ENCODE measurements around the gene HS3ST3A1. TPM values are rescaled to one million over a fixed set of nuclear protein-coding genes. Genes with fewer than 3 reads are reported as not detected.
A peak's percentile ranks its signal among the peaks of the same experiment; 100 is the strongest.

HS3ST3A1 gene
- total RNA-seq, 1 donor from 2014 or later, result 14.7 TPM

DNA sequence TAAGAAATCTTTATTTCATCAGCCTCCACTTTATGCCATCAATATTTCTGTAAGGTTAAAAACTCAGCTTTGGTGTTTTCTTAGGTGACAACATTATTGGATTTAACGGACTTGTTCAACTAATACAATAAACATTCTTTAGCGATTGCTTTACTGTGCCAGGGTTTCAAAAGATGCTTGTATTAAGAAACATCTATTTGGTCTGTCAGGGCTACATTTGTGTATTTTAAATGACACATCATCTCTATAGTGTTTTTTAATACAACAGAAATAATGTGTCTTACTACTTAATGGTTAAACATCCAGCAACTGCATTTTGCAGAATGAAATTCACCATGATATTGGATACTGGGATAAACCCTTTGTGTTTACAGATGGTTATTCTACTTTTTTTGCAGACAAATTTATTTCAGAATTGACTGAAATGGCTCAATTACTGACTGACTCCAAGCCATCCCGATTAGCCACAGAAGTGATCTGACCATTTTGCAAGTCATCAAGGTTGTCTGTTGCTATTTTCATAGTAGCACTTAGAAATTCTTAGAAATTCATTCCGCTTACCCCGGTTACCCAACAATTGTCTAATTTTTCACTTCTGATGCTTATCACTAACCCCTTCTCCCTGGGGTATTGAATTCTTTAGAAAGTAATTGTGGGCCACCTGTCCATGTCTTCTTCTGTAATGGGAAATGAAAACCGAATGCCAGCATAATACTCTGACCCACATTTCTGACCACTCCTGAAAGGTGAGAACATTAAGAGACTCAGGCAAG is 63.7 kb downstream of the HS3ST3A1 start:
- TF ChIP-seq, protein P1, sequence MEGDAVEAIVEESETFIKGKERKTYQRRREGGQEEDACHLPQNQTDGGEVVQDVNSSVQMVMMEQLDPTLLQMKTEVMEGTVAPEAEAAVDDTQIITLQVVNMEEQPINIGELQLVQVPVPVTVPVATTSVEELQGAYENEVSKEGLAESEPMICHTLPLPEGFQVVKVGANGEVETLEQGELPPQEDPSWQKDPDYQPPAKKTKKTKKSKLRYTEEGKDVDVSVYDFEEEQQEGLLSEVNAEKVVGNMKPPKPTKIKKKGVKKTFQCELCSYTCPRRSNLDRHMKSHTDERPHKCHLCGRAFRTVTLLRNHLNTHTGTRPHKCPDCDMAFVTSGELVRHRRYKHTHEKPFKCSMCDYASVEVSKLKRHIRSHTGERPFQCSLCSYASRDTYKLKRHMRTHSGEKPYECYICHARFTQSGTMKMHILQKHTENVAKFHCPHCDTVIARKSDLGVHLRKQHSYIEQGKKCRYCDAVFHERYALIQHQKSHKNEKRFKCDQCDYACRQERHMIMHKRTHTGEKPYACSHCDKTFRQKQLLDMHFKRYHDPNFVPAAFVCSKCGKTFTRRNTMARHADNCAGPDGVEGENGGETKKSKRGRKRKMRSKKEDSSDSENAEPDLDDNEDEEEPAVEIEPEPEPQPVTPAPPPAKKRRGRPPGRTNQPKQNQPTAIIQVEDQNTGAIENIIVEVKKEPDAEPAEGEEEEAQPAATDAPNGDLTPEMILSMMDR (conservative IDR thresholded peaks at IDR 0.05), result no peak
- H3K4me3 Mint-ChIP-seq, result no peak overlapping the region
- peaks cover 6% of the 10 kb centered on the region for H3K9me3 Mint-ChIP-seq
- no peak overlapping the region for H3K27ac Mint-ChIP-seq (ENCODE audit: unreplicated experiment)
- DNase-seq (ENCODE audit: low read depth, low spot score), result no peak
- no peaks in the 10 kb centered on the region for H3K27me3 Mint-ChIP-seq (ENCODE audit: low read depth)
- H3K36me3 Mint-ChIP-seq (ENCODE audit: low read depth), result peaks cover 43% of the 10 kb centered on the region
- H3K4me1 Mint-ChIP-seq, result peaks cover 4% of the 10 kb centered on the region

DNA sequence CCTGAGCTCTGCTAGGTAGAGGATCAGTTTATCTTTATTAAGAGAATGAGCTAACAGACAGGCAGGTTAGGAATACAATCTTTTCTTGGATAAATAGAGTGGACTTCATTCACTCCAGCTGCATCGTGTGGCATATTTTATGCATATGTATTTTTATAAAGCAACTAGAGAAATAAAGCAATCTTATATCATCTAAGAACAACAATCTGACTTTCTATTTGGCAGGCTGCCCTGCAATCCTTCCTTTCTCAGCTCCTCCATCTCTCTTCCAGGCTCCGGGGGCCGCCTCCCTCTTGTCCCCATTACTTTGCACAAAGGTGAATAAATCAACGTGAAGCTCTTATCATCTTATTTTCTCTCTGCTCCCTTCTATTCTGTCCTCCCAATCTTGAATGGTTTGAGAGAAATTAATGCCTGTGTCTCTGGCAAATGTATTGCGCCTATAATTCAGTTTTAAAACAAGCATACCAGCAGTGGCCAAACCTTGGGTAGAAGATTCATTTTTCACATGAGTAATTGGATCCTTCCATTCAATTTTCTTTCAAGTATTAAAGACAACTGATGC is 64.5 kb downstream of the HS3ST3A1 start:
- no peak overlapping the region for H3K27ac Mint-ChIP-seq (ENCODE audit: unreplicated experiment)
- no peak for DNase-seq (ENCODE audit: low read depth, low spot score)
- H3K36me3 Mint-ChIP-seq (ENCODE audit: low read depth), result peaks cover 44% of the 10 kb centered on the region
- H3K4me1 Mint-ChIP-seq, result peaks cover 8% of the 10 kb centered on the region
- H3K9me3 Mint-ChIP-seq, result peaks cover 6% of the 10 kb centered on the region
- TF ChIP-seq, protein P1 (conservative IDR thresholded peaks at IDR 0.05), result no peak
- no peak overlapping the region for H3K4me3 Mint-ChIP-seq
- H3K27me3 Mint-ChIP-seq (ENCODE audit: low read depth), result no peaks in the 10 kb centered on the region

DNA sequence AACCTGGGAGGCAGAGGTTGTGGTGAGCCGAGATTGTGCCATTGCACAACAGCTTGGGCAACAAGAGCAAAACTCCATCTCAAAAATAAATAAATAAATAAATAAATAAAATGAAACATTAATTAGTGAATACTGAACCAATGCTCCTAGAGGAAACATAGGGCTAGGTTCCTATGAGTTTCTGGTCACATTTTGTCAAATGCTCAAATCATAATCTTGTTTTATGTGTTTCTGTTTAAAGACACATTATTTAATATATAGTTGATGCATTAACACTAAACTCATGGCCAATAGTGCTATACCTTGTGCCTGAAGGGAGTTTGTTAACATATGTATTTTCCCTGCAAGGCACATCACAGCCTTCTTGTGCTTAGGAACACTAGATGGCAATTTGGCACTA is 66.8 kb downstream of the HS3ST3A1 start:
- TF ChIP-seq, protein P1 (conservative IDR thresholded peaks at IDR 0.05), result no peak
- Mint-ChIP-seq H3K36me3 (ENCODE audit: low read depth) (peaks cover 34% of the 10 kb centered on the region), H3K4me3 (no peak overlapping the region), H3K4me1 (peaks cover 23% of the 10 kb centered on the region), H3K27me3 (ENCODE audit: low read depth) (no peaks in the 10 kb centered on the region), H3K27ac (ENCODE audit: unreplicated experiment) (no peak overlapping the region), H3K9me3 (peaks cover 6% of the 10 kb centered on the region)
- DNase-seq (ENCODE audit: low read depth, low spot score), result no peak

DNA sequence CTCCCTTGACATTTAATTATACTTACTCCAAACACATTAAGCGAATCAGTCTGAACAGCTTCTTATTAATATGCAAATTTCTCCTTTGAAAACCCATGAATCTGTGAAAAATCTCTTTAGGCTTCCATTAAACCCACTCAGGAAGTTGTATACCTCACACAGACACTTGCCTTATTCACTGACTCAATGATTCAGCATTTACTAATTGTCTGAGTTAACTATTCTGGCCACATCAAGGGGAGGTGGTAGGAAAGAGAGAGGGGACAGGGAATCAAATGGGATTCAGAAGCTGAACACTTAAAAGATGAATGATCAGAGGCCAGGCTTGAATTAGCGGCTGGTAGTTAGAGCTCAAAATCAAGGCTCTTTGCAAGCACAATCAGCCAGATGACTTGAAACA is 70.0 kb downstream of the HS3ST3A1 start:
- no peaks in the 10 kb centered on the region for H3K27me3 Mint-ChIP-seq (ENCODE audit: low read depth)
- peaks cover 36% of the 10 kb centered on the region for H3K4me1 Mint-ChIP-seq
- TF ChIP-seq, protein P1 (conservative IDR thresholded peaks at IDR 0.05), result no peak
- no peak for DNase-seq (ENCODE audit: low read depth, low spot score)
- peaks cover 3% of the 10 kb centered on the region for H3K9me3 Mint-ChIP-seq
- H3K4me3 Mint-ChIP-seq, result no peak overlapping the region
- H3K27ac Mint-ChIP-seq (ENCODE audit: unreplicated experiment), result peak overlapping the region; percentile 32
- peaks cover 20% of the 10 kb centered on the region for H3K36me3 Mint-ChIP-seq (ENCODE audit: low read depth)

DNA sequence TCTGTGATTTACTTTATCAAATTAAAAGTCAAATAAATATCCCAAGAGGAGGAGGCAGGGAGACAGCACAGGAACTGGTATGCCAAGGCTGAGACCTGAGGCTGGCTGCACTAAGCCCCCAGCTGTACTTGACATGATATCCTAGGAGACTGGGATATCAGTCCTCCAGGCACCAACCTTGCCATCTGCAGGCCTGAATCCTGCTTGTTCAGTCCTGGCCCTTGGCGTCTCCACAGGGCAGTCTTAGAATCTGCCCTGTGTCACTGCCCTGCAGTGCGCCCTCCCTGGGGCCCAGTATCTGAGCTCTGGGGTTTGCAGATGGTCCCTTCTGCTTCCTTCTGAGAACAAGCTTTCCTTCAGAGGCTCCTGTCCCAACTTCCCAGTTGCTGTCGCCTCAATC is 75.9 kb downstream of the HS3ST3A1 start:
- H3K27ac Mint-ChIP-seq (ENCODE audit: unreplicated experiment), result no peak overlapping the region
- H3K27me3 Mint-ChIP-seq (ENCODE audit: low read depth), result no peaks in the 10 kb centered on the region
- H3K9me3 Mint-ChIP-seq, result no peaks in the 10 kb centered on the region
- H3K4me1 Mint-ChIP-seq, result peaks cover 35% of the 10 kb centered on the region
- DNase-seq (ENCODE audit: low read depth, low spot score), result no peak
- TF ChIP-seq, protein P1 (conservative IDR thresholded peaks at IDR 0.05), result no peak
- H3K4me3 Mint-ChIP-seq, result no peak overlapping the region
- H3K36me3 Mint-ChIP-seq (ENCODE audit: low read depth), result peaks cover 19% of the 10 kb centered on the region

Measured in neural crest cell (in vitro differentiated cells).